Measurements from ENCODE around the gene ZNF287.
"Not testable (repeated sequence)": the region's sequence is repeated elsewhere in the genome, so short reads cannot be mapped to it uniquely, and the experiment has no call there.

Gene ZNF287

GRCh38 chr17:16568541-16569357, at the start of gene ZNF287:
Gene ZNF287, minus strand, starts transcription at chr17:16569204. Its CDS starts 1,473 bp downstream, at chr17:16567731.
- DNase-seq: peak; percentile 96

- no peak for DNase-seq
Measured at GRCh38 chr17:16617481-16618060, 48.6 kb upstream of the ZNF287 start.

- DNase-seq: no peak
Measured at GRCh38 chr17:16599537-16599936, 30.5 kb upstream of the ZNF287 start.

DNA sequence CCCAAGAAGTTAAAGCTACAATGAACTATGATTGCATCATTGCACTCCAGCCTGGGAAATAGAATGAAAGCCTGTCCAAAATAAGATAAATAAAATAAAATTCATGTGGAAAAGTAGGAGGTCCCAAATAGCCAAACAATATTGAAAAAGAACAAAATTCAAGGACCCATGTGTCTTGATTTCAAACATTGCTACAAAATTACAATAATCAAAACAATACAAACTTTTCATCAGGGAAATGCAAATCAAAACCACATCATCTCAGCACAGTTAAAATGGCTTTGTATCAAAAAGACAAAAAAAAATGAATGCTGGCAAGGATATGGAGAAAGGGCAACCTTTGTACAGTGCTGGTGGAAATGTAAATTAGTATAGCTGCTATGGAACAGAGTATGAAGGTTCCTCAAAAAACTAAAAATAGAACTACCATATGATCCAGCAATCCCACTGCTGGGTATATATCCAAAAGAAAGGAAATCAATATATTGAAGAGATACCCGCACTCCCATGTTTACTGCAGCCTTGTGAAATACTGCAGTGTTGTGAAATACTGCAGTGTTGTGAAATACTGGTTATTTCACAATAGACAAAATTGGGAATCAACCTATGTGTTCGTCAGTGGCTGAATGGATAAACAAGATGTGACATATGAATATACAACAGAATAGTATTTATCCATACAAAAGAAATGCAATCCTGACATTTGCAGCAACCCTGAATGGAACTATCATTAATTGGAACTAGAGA, 24.5 kb upstream of the ZNF287 start:
- DNase-seq: no peak

DNA sequence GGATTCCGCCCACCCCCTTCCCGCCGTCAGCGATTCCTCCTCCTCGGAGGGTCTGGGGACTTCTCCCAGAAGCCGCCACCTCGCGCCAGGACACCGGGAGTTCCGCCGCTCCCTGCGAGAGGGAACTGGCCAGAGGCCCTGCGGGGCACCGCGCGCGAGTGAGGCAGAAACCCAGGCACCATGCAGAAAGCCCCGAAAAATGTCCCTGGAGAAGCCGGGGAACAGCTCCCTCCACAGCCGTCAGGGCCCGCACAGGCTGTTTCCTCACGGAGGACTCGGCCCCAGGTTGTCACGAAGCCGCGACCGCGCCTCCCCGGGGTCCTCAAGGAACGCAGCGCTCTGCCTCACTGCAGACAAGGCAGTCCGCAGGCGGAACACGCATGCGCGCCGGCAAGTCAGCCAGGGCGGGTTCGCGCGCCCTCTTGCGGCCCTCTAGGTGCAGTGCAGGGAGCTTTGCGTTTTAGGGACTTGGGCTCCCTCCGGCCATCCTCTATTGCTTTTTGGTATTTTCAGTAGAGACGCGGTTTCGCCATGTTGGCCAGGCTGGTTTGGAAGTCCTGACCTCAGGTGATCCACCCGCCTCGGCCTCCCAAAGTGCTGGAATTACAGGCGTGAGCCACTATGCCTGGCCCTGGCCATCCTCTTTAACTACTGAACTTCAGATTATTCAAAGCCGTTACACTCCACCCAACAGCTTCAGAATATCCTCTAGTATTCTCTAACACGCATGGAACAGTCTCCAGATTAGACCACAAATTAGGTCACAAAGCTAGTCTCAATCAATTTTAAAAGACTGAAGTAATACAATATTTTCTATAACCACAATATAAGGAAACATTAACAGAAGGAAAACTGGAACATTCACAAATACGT, 20.3 kb upstream of the ZNF287 start:
- peak; percentile 93 for DNase-seq

GRCh38 chr17:16585796-16586195, 16.8 kb upstream of the ZNF287 start:
- no peak for DNase-seq

GRCh38 chr17:16584273-16584995, 15.4 kb upstream of the ZNF287 start:
- DNase-seq: peak; percentile 92

GRCh38 chr17:16583781-16584180, 14.8 kb upstream of the ZNF287 start:
- peak; percentile 10 for DNase-seq

DNA sequence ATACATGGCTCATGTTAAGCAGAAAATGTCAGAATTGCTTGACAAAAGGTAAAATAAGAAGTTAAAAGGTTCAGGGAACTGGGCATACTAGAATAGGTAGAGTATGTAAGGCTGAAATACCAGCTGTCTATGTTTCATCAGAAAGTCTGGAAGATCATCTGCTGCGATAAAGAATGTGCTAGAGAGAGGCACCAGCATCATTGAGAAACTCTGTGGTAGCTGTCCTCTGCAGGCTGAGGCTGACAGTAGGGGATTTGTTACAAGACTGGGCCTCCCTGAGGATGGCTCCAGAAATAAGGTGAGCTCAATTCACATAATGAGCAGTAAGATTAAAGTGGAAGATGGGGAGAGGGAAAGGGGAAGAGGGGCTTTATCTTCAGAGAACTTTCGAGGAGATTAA, 4.5 kb upstream of the ZNF287 start:
- DNase-seq: no peak

GRCh38 chr17:16569358-16569712, 331 bp upstream of the ZNF287 start:
- no peak for DNase-seq

- DNase-seq: no peak
Measured at GRCh38 chr17:16552637-16553045, 16.4 kb downstream of the ZNF287 start.

GRCh38 chr17:16551878-16552636, 16.9 kb downstream of the ZNF287 start:
- no peak for DNase-seq

- no peak for DNase-seq
Measured at GRCh38 chr17:16537130-16537458, 31.9 kb downstream of the ZNF287 start.

GRCh38 chr17:16534236-16534635, 34.8 kb downstream of the ZNF287 start:
- no peak for DNase-seq

- DNase-seq: no peak
Measured at GRCh38 chr17:16529906-16530305, 39.1 kb downstream of the ZNF287 start.

DNA sequence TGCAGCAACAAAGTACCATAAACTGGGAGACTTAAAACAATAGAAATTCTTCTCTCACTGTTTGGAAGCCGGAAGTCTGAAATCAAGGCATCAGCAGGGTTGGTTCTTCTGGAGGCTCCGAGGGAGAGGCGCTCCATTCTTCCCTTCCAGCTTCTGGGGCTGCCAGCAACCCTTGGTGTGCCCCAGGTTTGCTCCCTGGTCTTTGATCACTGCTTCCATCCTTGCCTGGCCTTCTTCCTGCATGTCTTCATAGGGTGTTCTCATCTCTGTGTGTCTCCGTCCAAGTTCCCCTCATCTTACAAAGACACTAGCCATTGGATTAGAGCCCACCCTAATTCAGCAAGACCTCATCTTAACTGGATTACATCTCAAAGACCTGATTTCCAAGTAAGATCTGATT, 41.7 kb downstream of the ZNF287 start:
- no peak for DNase-seq

- not testable (repeated sequence) for DNase-seq
Measured at GRCh38 chr17:16525556-16525955, 43.4 kb downstream of the ZNF287 start.

DNA sequence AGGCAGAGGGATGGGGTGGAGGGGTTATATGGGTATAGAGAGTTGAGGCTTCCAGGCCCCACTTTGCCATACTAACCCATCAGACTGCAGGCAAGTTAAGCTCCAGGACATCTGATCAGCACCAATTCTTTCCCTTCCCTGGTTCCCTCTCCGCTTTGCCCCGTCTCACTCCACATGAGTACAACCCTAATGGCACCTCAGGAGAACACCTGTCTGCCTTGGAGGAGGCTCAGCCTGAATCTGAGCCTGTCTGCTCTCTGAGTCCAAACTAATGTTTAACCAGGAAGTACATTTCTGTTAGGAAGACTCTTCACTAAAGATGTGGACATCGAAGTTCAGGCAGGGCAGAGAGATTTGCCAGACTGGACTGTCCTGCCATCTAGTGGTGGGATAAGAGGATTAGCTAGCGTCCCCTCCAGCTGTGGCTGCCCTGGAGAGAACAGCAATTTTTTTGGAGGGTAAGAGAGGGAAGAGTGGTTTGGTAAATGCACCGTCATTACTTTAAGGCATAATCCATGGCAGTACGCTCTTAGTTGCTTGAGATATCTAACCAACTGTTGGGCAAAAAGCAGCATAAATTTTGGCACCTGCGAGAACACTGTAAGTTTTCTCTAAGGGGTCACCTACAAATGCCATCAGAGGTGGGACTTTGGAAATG, 47.8 kb downstream of the ZNF287 start:
- peak; percentile 78 for DNase-seq

- DNase-seq: no peak
Measured at GRCh38 chr17:16519021-16519420, 50.0 kb downstream of the ZNF287 start.

DNA sequence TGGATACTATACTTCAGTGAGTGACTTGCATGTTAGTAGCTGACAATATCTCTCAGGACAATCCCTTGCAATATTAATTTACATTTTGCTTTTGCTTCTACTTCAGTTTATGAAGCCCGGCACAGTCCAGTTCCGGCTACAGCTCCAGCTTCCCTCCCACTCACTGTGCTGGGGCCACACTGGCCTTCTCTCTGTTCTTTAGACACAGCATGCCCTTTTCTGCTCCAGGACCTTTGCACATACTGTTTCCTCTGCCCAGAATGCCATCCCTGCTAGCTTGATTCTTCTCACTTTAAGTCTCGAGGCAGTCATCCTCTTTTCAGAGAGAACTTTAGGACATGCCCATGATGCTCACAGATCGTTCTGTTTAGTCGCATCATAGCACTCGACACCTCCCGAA, 51.5 kb downstream of the ZNF287 start:
- DNase-seq: no peak

GRCh38 chr17:16516594-16517051, 52.4 kb downstream of the ZNF287 start:
- DNase-seq: no peak

Data from CD4-positive, alpha-beta T cell treated with Interleukin-12 subunit alpha and Interleukin-12 subunit beta, for 1 hour (primary cell).